Mucosa of rectum (tissue), 2 donors: Measurements from ENCODE around the gene LPP.

Experiments used
- H3K27ac ChIP-seq, 2 donors: one replicate each; pipeline ENCODE4 v1.7.0; 2013; ENCODE audit warnings: inconsistent platforms in 2 of 2, low read depth in 2 of 2, low read length in 2 of 2
- H3K27me3 ChIP-seq, 2 donors: one replicate each; pipeline ENCODE4 v1.7.0; 2013; ENCODE audit warnings: low read length in 2 of 2; ENCODE audit not compliant: control insufficient read depth in 2 of 2, insufficient read depth in 2 of 2
- H3K36me3 ChIP-seq, 2 donors: one replicate each; pipeline ENCODE4 v1.7.0; 2013; ENCODE audit warnings: low read length in 2 of 2; ENCODE audit not compliant: control insufficient read depth in 2 of 2, insufficient read depth in 2 of 2
- H3K4me1 ChIP-seq, 2 donors: one replicate each; pipeline ENCODE4 v1.7.0; 2013; ENCODE audit warnings: low read length in 2 of 2, mild to moderate bottlenecking in 1 of 2; ENCODE audit not compliant: control insufficient read depth in 2 of 2, insufficient read depth in 2 of 2
- H3K4me3 ChIP-seq, 2 donors: one replicate each; pipeline ENCODE4 v1.7.0; 2013; ENCODE audit warnings: low read length in 2 of 2
- H3K9ac ChIP-seq, 2 donors: one replicate each; pipeline ENCODE4 v1.7.0; 2013; ENCODE audit warnings: low read length in 2 of 2, low read depth in 1 of 2, mild to moderate bottlenecking in 1 of 2
- H3K9me3 ChIP-seq, 2 donors: one replicate each; pipeline ENCODE4 v1.7.0; 2013; ENCODE audit warnings: low read length in 2 of 2; ENCODE audit not compliant: control insufficient read depth in 2 of 2
- donor health status: healthy.
- donor health status: Normal muscosa, but diverticular disease.

The LPP gene

GRCh38 chr3:188286087-188286513, 132.1 kb downstream of the LPP start:
- Histone ChIP-seq H3K4me3 (no peak overlapping the region), H3K9ac (no peak overlapping the region), H3K4me1 (peaks cover 5 to 15% of the 10 kb centered on the region in 2 donors), H3K27me3 (no peaks in the 10 kb centered on the region), H3K9me3 (no peaks in the 10 kb centered on the region), H3K27ac (peak overlapping the region in 1 of 2 donors; percentile 49), H3K36me3 (peaks cover 0 to 2% of the 10 kb centered on the region in 2 donors)

- peaks cover 5 to 15% of the 10 kb centered on the region in 2 donors for H3K4me1 ChIP-seq
- H3K27me3 ChIP-seq = no peaks in the 10 kb centered on the region
- no peaks in the 10 kb centered on the region for H3K9me3 ChIP-seq
- no peak overlapping the region for H3K27ac ChIP-seq
- no peak overlapping the region for H3K9ac ChIP-seq
- H3K4me3 ChIP-seq = no peak overlapping the region
- no peaks in the 10 kb centered on the region for H3K36me3 ChIP-seq
Observed at GRCh38 chr3:188287339-188287738, 133.4 kb downstream of the LPP start.

GRCh38 chr3:188287762-188288505, 134.0 kb downstream of the LPP start:
- H3K4me1 ChIP-seq = peaks cover 5 to 9% of the 10 kb centered on the region in 2 donors
- H3K27ac ChIP-seq = no peak overlapping the region
- no peak overlapping the region for H3K4me3 ChIP-seq
- no peak overlapping the region for H3K9ac ChIP-seq
- H3K27me3 ChIP-seq = no peaks in the 10 kb centered on the region
- H3K36me3 ChIP-seq = no peaks in the 10 kb centered on the region
- no peaks in the 10 kb centered on the region for H3K9me3 ChIP-seq

GRCh38 chr3:188292251-188292650, 138.3 kb downstream of the LPP start:
- no peak overlapping the region for H3K9ac ChIP-seq
- no peak overlapping the region for H3K27ac ChIP-seq
- peaks cover 8 to 22% of the 10 kb centered on the region in 2 donors for H3K4me1 ChIP-seq
- H3K9me3 ChIP-seq = no peaks in the 10 kb centered on the region
- H3K36me3 ChIP-seq = no peaks in the 10 kb centered on the region
- no peak overlapping the region for H3K4me3 ChIP-seq
- no peaks in the 10 kb centered on the region for H3K27me3 ChIP-seq

GRCh38 chr3:188292827-188293226, 138.9 kb downstream of the LPP start:
- H3K4me3 ChIP-seq = no peak overlapping the region

GRCh38 chr3:188294113-188294512, 140.2 kb downstream of the LPP start:
- Histone ChIP-seq H3K9me3 (no peaks in the 10 kb centered on the region), H3K9ac (no peak overlapping the region), H3K27ac (no peak overlapping the region), H3K27me3 (no peaks in the 10 kb centered on the region), H3K4me1 (peaks cover 9 to 32% of the 10 kb centered on the region in 2 donors), H3K4me3 (no peak overlapping the region), H3K36me3 (no peaks in the 10 kb centered on the region)

More at GRCh38 chr3:188292827-188293226, 138.9 kb downstream of the LPP start:
- Histone ChIP-seq H3K36me3 (no peaks in the 10 kb centered on the region), H3K27ac (no peak overlapping the region), H3K4me1 (peaks cover 9 to 22% of the 10 kb centered on the region in 2 donors), H3K27me3 (no peaks in the 10 kb centered on the region), H3K9ac (no peak overlapping the region), H3K9me3 (no peaks in the 10 kb centered on the region)

- Histone ChIP-seq H3K9me3 (no peaks in the 10 kb centered on the region), H3K27me3 (no peaks in the 10 kb centered on the region), H3K9ac (no peak overlapping the region), H3K36me3 (no peaks in the 10 kb centered on the region), H3K4me3 (no peak overlapping the region), H3K4me1 (peaks cover 9 to 32% of the 10 kb centered on the region in 2 donors), H3K27ac (peak overlapping the region; percentile 17 to 40)
Observed at GRCh38 chr3:188294823-188295487, 141.0 kb downstream of the LPP start.

- H3K36me3 ChIP-seq = no peaks in the 10 kb centered on the region
- H3K4me1 ChIP-seq = peaks cover 9 to 32% of the 10 kb centered on the region in 2 donors
- no peak overlapping the region for H3K9ac ChIP-seq
- H3K9me3 ChIP-seq = no peaks in the 10 kb centered on the region
- no peak overlapping the region for H3K4me3 ChIP-seq
- no peak overlapping the region for H3K27ac ChIP-seq
- H3K27me3 ChIP-seq = no peaks in the 10 kb centered on the region
Observed at GRCh38 chr3:188295876-188296275, 141.9 kb downstream of the LPP start.

- no peak overlapping the region for H3K9ac ChIP-seq
- H3K36me3 ChIP-seq = no peaks in the 10 kb centered on the region
- no peak overlapping the region for H3K4me3 ChIP-seq
- H3K4me1 ChIP-seq = peaks cover 9 to 32% of the 10 kb centered on the region in 2 donors
- H3K27ac ChIP-seq = peak overlapping the region in 1 of 2 donors; percentile 43
- no peaks in the 10 kb centered on the region for H3K9me3 ChIP-seq
- no peaks in the 10 kb centered on the region for H3K27me3 ChIP-seq
Observed at GRCh38 chr3:188296761-188297612, 143.0 kb downstream of the LPP start.

- Histone ChIP-seq H3K9ac (no peak overlapping the region), H3K9me3 (no peaks in the 10 kb centered on the region), H3K27me3 (no peaks in the 10 kb centered on the region), H3K36me3 (no peaks in the 10 kb centered on the region), H3K27ac (peak overlapping the region in 1 of 2 donors; percentile 35), H3K4me1 (peaks cover 9 to 32% of the 10 kb centered on the region in 2 donors), H3K4me3 (no peak overlapping the region)
Observed at GRCh38 chr3:188298585-188298984, 144.6 kb downstream of the LPP start.
